H1 (cell line): ENCODE data around the gene CRTAC1. TPM values are rescaled to one million over a fixed set of nuclear protein-coding genes. Genes with fewer than 3 reads are reported as not detected.

ENCODE experiments used
- FOSL1 ChIP-seq: IDR thresholded peaks from 2 replicates; pipeline ENCODE4 v1.6.1; 2011; ENCODE audit warnings: mild to moderate bottlenecking, low read depth, low read length, moderate library complexity; ENCODE audit not compliant: insufficient read depth
- polyA plus RNA-seq, 7 experiments: library from polyadenylated mRNA; depleted of rRNA in 3 of 7; stranded (reverse) in 5 of 7; unstranded in 2 of 7; fragments of >200 nt in 5 of 7; fragments of 200-250 nt in 2 of 7; gene quantifications; 1 replicate in 5 of 7; 2 replicates in 1 of 7; 4 replicates in 1 of 7; pipeline versions ENCODE4 v1.2.1 to v1.2.3, GENCODE V29; 2011 to 2013; ENCODE audit warnings: missing spikeins in 2 of 7, mixed read lengths in 2 of 7
- total RNA-seq: library from RNA; stranded (reverse); fragmentation: NEBNext Ultra II Directional; extraction: Animal tissue kit (Norgen Biotek cat#: 25700); gene quantifications from 2 replicates; pipeline ENCODE4 v1.2.1, GENCODE V29; 2021
- TF ChIP-seq, protein P1 (sequence below): IDR thresholded peaks from 2 replicates; pipeline ENCODE4 v1.6.1; 2012; ENCODE audit warnings: low read length, inconsistent platforms
- TF ChIP-seq, protein P2 (sequence below): IDR thresholded peaks from 2 replicates; pipeline ENCODE4 v1.6.1; 2011; ENCODE audit warnings: low read depth, mild to moderate bottlenecking, low read length; ENCODE audit not compliant: insufficient read depth

Gene CRTAC1
- total and polyA plus RNA-seq, 2 of the 8 experiments (the other 6 are each of a cell fraction or from before 2014, with no cell fraction given), result 0.91 to 1.2 TPM

DNA sequence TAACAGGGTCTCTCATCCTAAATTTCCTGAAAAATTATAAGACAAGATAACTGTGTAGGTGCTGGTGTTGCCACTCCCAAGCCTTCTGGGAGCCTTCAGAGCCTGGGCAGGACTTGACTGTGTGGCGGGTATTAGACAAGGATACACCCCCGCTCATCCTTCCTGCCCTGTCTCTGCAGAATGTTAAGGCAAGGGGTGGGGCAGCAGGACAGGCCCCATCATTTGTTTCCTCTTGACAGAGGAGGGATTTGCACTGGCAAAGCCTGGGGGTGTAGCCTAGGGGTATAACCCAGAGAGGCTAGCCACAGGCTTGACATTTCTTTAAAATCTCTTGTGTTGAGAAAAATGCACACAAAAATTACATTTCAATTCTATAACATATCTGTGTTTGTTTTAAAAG lies 117.2 kb downstream of the CRTAC1 start (continued):
- TF ChIP-seq, protein P1, sequence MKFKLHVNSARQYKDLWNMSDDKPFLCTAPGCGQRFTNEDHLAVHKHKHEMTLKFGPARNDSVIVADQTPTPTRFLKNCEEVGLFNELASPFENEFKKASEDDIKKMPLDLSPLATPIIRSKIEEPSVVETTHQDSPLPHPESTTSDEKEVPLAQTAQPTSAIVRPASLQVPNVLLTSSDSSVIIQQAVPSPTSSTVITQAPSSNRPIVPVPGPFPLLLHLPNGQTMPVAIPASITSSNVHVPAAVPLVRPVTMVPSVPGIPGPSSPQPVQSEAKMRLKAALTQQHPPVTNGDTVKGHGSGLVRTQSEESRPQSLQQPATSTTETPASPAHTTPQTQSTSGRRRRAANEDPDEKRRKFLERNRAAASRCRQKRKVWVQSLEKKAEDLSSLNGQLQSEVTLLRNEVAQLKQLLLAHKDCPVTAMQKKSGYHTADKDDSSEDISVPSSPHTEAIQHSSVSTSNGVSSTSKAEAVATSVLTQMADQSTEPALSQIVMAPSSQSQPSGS, result no peak
- TF ChIP-seq FOSL1, result no peak
- TF ChIP-seq, protein P2, sequence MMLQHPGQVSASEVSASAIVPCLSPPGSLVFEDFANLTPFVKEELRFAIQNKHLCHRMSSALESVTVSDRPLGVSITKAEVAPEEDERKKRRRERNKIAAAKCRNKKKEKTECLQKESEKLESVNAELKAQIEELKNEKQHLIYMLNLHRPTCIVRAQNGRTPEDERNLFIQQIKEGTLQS, result no peak
